H9 (cell line): ENCODE measurements around the gene DUSP21. TPM values are rescaled to one million over a fixed set of nuclear protein-coding genes. Genes with fewer than 3 reads are reported as not detected.

ENCODE experiments used
- DNase-seq: peaks from one replicate; pipeline ENCODE4 v3.0.0-alpha.2; 2017
- H2AFZ ChIP-seq: one replicate; pipeline ENCODE4 v1.6.1; 2013; ENCODE audit warnings: mild to moderate bottlenecking, low read length, control low read depth, moderate library complexity
- H2AK5ac ChIP-seq: 2 replicates; pipeline ENCODE4 v1.6.1; 2013; ENCODE audit warnings: low read length, control low read depth, mixed read lengths; ENCODE audit not compliant: insufficient read length
- H2BK120ac ChIP-seq: one replicate; pipeline ENCODE4 v1.6.1; 2013; ENCODE audit warnings: low read depth, mild to moderate bottlenecking, low read length, control low read depth, inconsistent platforms; ENCODE audit not compliant: poor library complexity, severe bottlenecking
- H2BK12ac ChIP-seq: 2 replicates; pipeline ENCODE4 v1.6.1; 2013; ENCODE audit warnings: low read length, control low read depth, mixed read lengths, low read depth; ENCODE audit not compliant: insufficient read length
- H2BK15ac ChIP-seq: 2 replicates; pipeline ENCODE4 v1.6.1; 2013; ENCODE audit warnings: low read depth, low read length, control low read depth
- H2BK20ac ChIP-seq: one replicate; pipeline ENCODE4 v1.6.1; 2013; ENCODE audit warnings: low read depth, mild to moderate bottlenecking, low read length, control low read depth, inconsistent platforms; ENCODE audit not compliant: poor library complexity, severe bottlenecking
- H2BK5ac ChIP-seq: 2 replicates; pipeline ENCODE4 v1.6.1; 2013; ENCODE audit warnings: low read length, control low read depth, mixed read lengths; ENCODE audit not compliant: insufficient read length
- H3K14ac ChIP-seq: 2 replicates; pipeline ENCODE4 v1.6.1; 2013; ENCODE audit warnings: low read length, control low read depth; ENCODE audit not compliant: insufficient read depth
- H3K18ac ChIP-seq: 2 replicates; pipeline ENCODE4 v1.6.1; 2013; ENCODE audit warnings: low read depth, mild to moderate bottlenecking, mixed read lengths, low read length, control low read depth; ENCODE audit not compliant: insufficient read length
- H3K23ac ChIP-seq: 2 replicates; pipeline ENCODE4 v1.6.1; 2013; ENCODE audit warnings: low read length, control low read depth, mixed read lengths, low read depth; ENCODE audit not compliant: insufficient read length
- H3K23me2 ChIP-seq: 2 replicates; pipeline ENCODE4 v1.6.1; 2013; ENCODE audit warnings: low read depth, mild to moderate bottlenecking, mixed read lengths, low read length, control low read depth; ENCODE audit not compliant: insufficient read length, poor library complexity, severe bottlenecking
- H3K27ac ChIP-seq: 2 replicates; pipeline ENCODE4 v1.5.1; 2013; ENCODE audit warnings: low read length, control low read depth, mixed read lengths, low read depth; ENCODE audit not compliant: insufficient read length
- H3K27me3 ChIP-seq: 2 replicates; pipeline ENCODE4 v1.6.1; 2013; ENCODE audit warnings: low read length, control low read depth, inconsistent platforms; ENCODE audit not compliant: insufficient read depth
- H3K4ac ChIP-seq: 2 replicates; pipeline ENCODE4 v1.6.1; 2013; ENCODE audit warnings: low read depth, mild to moderate bottlenecking, control low read depth, inconsistent platforms, low read length, moderate library complexity
- H3K4me1 ChIP-seq: 2 replicates; pipeline ENCODE4 v1.6.1; 2013; ENCODE audit warnings: low read length, control low read depth, inconsistent platforms; ENCODE audit not compliant: insufficient read depth
- H3K4me2 ChIP-seq: 2 replicates; pipeline ENCODE4 v1.6.1; 2013; ENCODE audit warnings: low read length, control low read depth, mixed read lengths; ENCODE audit not compliant: insufficient read length, insufficient read depth
- H3K56ac ChIP-seq: 2 replicates; pipeline ENCODE4 v1.6.1; 2013; ENCODE audit warnings: low read depth, mild to moderate bottlenecking, mixed read lengths, low read length, control low read depth; ENCODE audit not compliant: insufficient read length
- H3K79me1 ChIP-seq: 2 replicates; pipeline ENCODE4 v1.6.1; 2013; ENCODE audit warnings: low read depth, mild to moderate bottlenecking, moderate library complexity, low read length, control low read depth, inconsistent platforms; ENCODE audit not compliant: insufficient read depth, poor library complexity, severe bottlenecking
- H3K79me2 ChIP-seq: 2 replicates; pipeline ENCODE4 v1.6.1; 2013; ENCODE audit warnings: low read length, control low read depth, inconsistent platforms; ENCODE audit not compliant: insufficient read depth
- H3K9ac ChIP-seq: 2 replicates; pipeline ENCODE4 v1.6.1; 2013; ENCODE audit warnings: low read length, control low read depth, mixed read lengths; ENCODE audit not compliant: insufficient read length; ENCODE audit errors: extremely low read depth
- H3K9me3 ChIP-seq: one replicate; pipeline ENCODE4 v1.6.1; 2013; ENCODE audit warnings: low read depth, low read length, inconsistent platforms; ENCODE audit not compliant: control insufficient read depth
- H3T11ph ChIP-seq: one replicate; pipeline ENCODE4 v1.6.1; 2013; ENCODE audit warnings: mild to moderate bottlenecking, low read length, control low read depth, inconsistent platforms
- H4K20me1 ChIP-seq: one replicate; pipeline ENCODE4 v1.6.1; 2013; ENCODE audit not compliant: control insufficient read depth, insufficient read length, insufficient read depth
- H4K5ac ChIP-seq: 2 replicates; pipeline ENCODE4 v1.6.1; 2013; ENCODE audit warnings: low read depth, mild to moderate bottlenecking, mixed read lengths, low read length, control low read depth; ENCODE audit not compliant: insufficient read length
- H4K8ac ChIP-seq: replicated peaks from 2 replicates; pipeline ENCODE4 v1.6.1; 2013; ENCODE audit warnings: low read length, control low read depth, mixed read lengths, low read depth; ENCODE audit not compliant: insufficient read length
- H4K91ac ChIP-seq: 2 replicates; pipeline ENCODE4 v1.6.1; 2013; ENCODE audit warnings: low read depth, mild to moderate bottlenecking, moderate library complexity, mixed read lengths, low read length, control low read depth; ENCODE audit not compliant: insufficient read length
- H3K27ac Mint-ChIP-seq, 3 experiments: 2 replicates in 2 of 3; 3 replicates in 1 of 3; pipeline ENCODE4 v1.8.0; 2020 to 2021; ENCODE audit warnings: mixed read lengths in 3 of 3, mild to moderate bottlenecking in 1 of 3, moderate library complexity in 1 of 3
- H3K27me3 Mint-ChIP-seq: 2 replicates; pipeline ENCODE4 v1.8.0; 2021; ENCODE audit warnings: low read depth, mild to moderate bottlenecking, moderate library complexity, mixed read lengths
- H3K36me3 Mint-ChIP-seq, 3 experiments: 2 replicates in 2 of 3; 3 replicates in 1 of 3; pipeline ENCODE4 v1.8.0; 2020 to 2021; ENCODE audit warnings: low read depth in 3 of 3, mixed read lengths in 3 of 3; ENCODE audit not compliant: insufficient read depth in 1 of 3
- H3K4me1 Mint-ChIP-seq, 2 experiments: 2 replicates each; pipeline ENCODE4 v1.8.0; 2020; ENCODE audit warnings: mixed read lengths in 2 of 2
- H3K4me3 Mint-ChIP-seq, 2 experiments: 2 replicates in 1 of 2; 3 replicates in 1 of 2; pipeline ENCODE4 v1.8.0; 2020 to 2021; ENCODE audit warnings: mild to moderate bottlenecking in 2 of 2, mixed read lengths in 2 of 2, moderate library complexity in 1 of 2
- H3K9me3 Mint-ChIP-seq, 2 experiments: 2 replicates in 1 of 2; 3 replicates in 1 of 2; pipeline ENCODE4 v1.8.0; 2020; ENCODE audit warnings: mild to moderate bottlenecking in 2 of 2, mixed read lengths in 2 of 2, moderate library complexity in 1 of 2
- CTCF ChIP-seq: fragments of 200-600 bp; sonication (generic); conservative IDR thresholded peaks from 3 replicates; pipeline ENCODE4 v1.8.0; 2021; ENCODE audit warnings: antibody characterized with exemption, mild to moderate bottlenecking
- WGBS: extraction: QIAGEN DNeasy Blood & Tissue Kit; methylation state at CpG from one replicate; pipeline ENCODE4 v1.1.7; 2013; ENCODE audit warnings: missing lambda C conversion rate, low lambda C conversion rate, mixed read lengths; ENCODE audit not compliant: insufficient read length; ENCODE audit errors: extremely low coverage; 5-methylcytosine and 5-hydroxymethylcytosine counted together
- total RNA-seq: library from RNA; stranded (reverse); gene quantifications from 2 replicates; pipeline ENCODE4 v1.2.1, GENCODE V29; 2021

The DUSP21 gene
- total RNA-seq, 1 experiment from 2014 or later = not detected

- no peak overlapping the region for H3K14ac ChIP-seq
- no peak overlapping the region for H3K27ac ChIP-seq
- H3K9me3 Mint-ChIP-seq = peaks cover 22 to 31% of the 10 kb centered on the region in 2 experiments
- H3K79me1 ChIP-seq = no peaks in the 10 kb centered on the region
- H4K20me1 ChIP-seq = no peaks in the 10 kb centered on the region
- no peak overlapping the region for H2BK20ac ChIP-seq
- H3K27me3 ChIP-seq = no peaks in the 10 kb centered on the region
- no peak overlapping the region for H3T11ph ChIP-seq
- H3K23ac ChIP-seq = no peak overlapping the region
- H3K9ac ChIP-seq = no peak overlapping the region
- H3K27ac Mint-ChIP-seq = no peak overlapping the region
- H4K5ac ChIP-seq = no peak overlapping the region
- no peak overlapping the region for H3K4me3 Mint-ChIP-seq
- H3K4me1 Mint-ChIP-seq = no peaks in the 10 kb centered on the region
- H4K91ac ChIP-seq = no peak overlapping the region
- DNase-seq = no peak
- H2AFZ ChIP-seq = no peak overlapping the region
- H3K36me3 Mint-ChIP-seq = peaks cover 0 to 2% (median 0%) of the 10 kb centered on the region in 3 experiments; a peak in 3 of 7 replicates
- H3K23me2 ChIP-seq = no peaks in the 10 kb centered on the region
- no peaks in the 10 kb centered on the region for H3K27me3 Mint-ChIP-seq
- no peak overlapping the region for H3K4me2 ChIP-seq
- no peaks in the 10 kb centered on the region for H3K4me1 ChIP-seq
- H3K18ac ChIP-seq = no peak overlapping the region
- no peak overlapping the region for H2BK5ac ChIP-seq
- TF ChIP-seq CTCF = no peak
- H2BK12ac ChIP-seq = no peak overlapping the region
- H2BK120ac ChIP-seq = no peak overlapping the region
- no CpG with 5 or more reads among the region's 4 CpGs for WGBS
- no peaks in the 10 kb centered on the region for H3K79me2 ChIP-seq
- no peak overlapping the region for H3K56ac ChIP-seq
- no peak overlapping the region for H2AK5ac ChIP-seq
- no peak overlapping the region for H2BK15ac ChIP-seq
- no peak overlapping the region for H3K4ac ChIP-seq
- no peak overlapping the region for H4K8ac ChIP-seq
- H3K9me3 ChIP-seq = peaks cover 15% of the 10 kb centered on the region
These were observed 15.7 kb upstream of the DUSP21 start for GRCh38 chrX:44828008-44828605.
